HEK293 (cell line): ENCODE results near the gene ZNF367.

Source experiments
- CTCF ChIA-PET: fragments of 350-600 bp; formaldehyde crosslinking; extraction: SDS; loops from one replicate; lab custom pipeline; 2021; ENCODE audit warnings: antibody characterized with exemption; lab: Yijun Ruan, JAX
- POLR2A ChIA-PET: fragments of 300-600 bp; formaldehyde crosslinking; extraction: SDS; loops from one replicate; lab custom pipeline; 2020; ENCODE audit warnings: antibody characterized with exemption, inconsistent platforms; lab: Yijun Ruan, JAX
- H3K27ac ChIP-seq: fragments of 200-500 bp; sonication (Bioruptor generic); 2 replicates; pipeline ENCODE4 v1.5.1; 2014; ENCODE audit warnings: low read depth, low read length, control low read depth, inconsistent platforms; ENCODE audit errors: extremely low read depth
- H3K36me3 ChIP-seq, 2 experiments: fragments of 200-500 bp in 1 of 2; sonication (Bioruptor generic) in 1 of 2; 1 replicate in 1 of 2; 2 replicates in 1 of 2; pipeline ENCODE4 v1.5.1; 2014 to 2017; ENCODE audit warnings: inconsistent platforms in 2 of 2, low read length in 2 of 2; ENCODE audit not compliant: control insufficient read depth in 2 of 2, insufficient read depth in 1 of 2
- H3K4me1 ChIP-seq: fragments of 200-500 bp; sonication (Bioruptor generic); 2 replicates; pipeline ENCODE4 v1.5.1; 2014; ENCODE audit warnings: mild to moderate bottlenecking, low read length, inconsistent platforms; ENCODE audit not compliant: control insufficient read depth, insufficient read depth
- H3K4me3 ChIP-seq: 2 replicates; pipeline ENCODE4 v1.5.1; 2011; ENCODE audit warnings: low read depth, mild to moderate bottlenecking, control low read depth, low read length, moderate library complexity
- H3K9me3 ChIP-seq: fragments of 200-500 bp; sonication (Bioruptor generic); 2 replicates; pipeline ENCODE4 v1.5.1; 2014; ENCODE audit warnings: low read depth, low read length, inconsistent platforms; ENCODE audit not compliant: control insufficient read depth, insufficient read depth
- BCL11A ChIP-seq: fragments of 450-650 bp; formaldehyde crosslinking; IDR thresholded peaks from 2 replicates; pipeline ENCODE4 v1.5.1; 2016; ENCODE audit warnings: low read depth, missing biosample characterization, missing genetic modification characterization
- GLI2 ChIP-seq: fragments of 450-650 bp; formaldehyde crosslinking; IDR thresholded peaks from 2 replicates; pipeline ENCODE4; 2017; ENCODE audit warnings: missing biosample characterization, missing genetic modification characterization, low read depth, borderline replicate concordance
- HOXC10 ChIP-seq: sonication (generic); formaldehyde crosslinking; IDR thresholded peaks from 2 replicates; pipeline ENCODE4 v1.8.1; 2023; ENCODE audit warnings: mild to moderate bottlenecking, missing genetic modification reagents
- KLF7 ChIP-seq: fragments of 450-650 bp; formaldehyde crosslinking; IDR thresholded peaks from 2 replicates; pipeline ENCODE4 v1.5.1; 2016; ENCODE audit warnings: missing biosample characterization, missing genetic modification characterization, borderline replicate concordance
- MEIS1 ChIP-seq: sonication (generic); formaldehyde crosslinking; IDR thresholded peaks from 2 replicates; pipeline ENCODE4 v1.8.1; 2022; ENCODE audit warnings: missing genetic modification reagents, mild to moderate bottlenecking, borderline replicate concordance
- MYNN ChIP-seq: fragments of 450-650 bp; formaldehyde crosslinking; IDR thresholded peaks from 2 replicates; pipeline ENCODE4 v1.5.1; 2016; ENCODE audit warnings: missing biosample characterization, missing genetic modification characterization, borderline replicate concordance
- PRDM1 ChIP-seq: fragments of 450-650 bp; formaldehyde crosslinking; IDR thresholded peaks from 2 replicates; pipeline ENCODE4; 2016; ENCODE audit warnings: missing biosample characterization, missing genetic modification characterization
- PRDM10 ChIP-seq: fragments of 450-650 bp; formaldehyde crosslinking; IDR thresholded peaks from 2 replicates; pipeline ENCODE4 v1.5.1; 2016; ENCODE audit warnings: missing biosample characterization, missing genetic modification characterization
- TCF7L2 ChIP-seq: IDR thresholded peaks from 2 replicates; pipeline ENCODE4 v1.6.1; 2011; ENCODE audit warnings: low read depth, mild to moderate bottlenecking, inconsistent platforms, low read length, moderate library complexity, borderline replicate concordance
- TRIM28 ChIP-seq: IDR thresholded peaks from 2 replicates; pipeline ENCODE4 v1.6.1; 2011; ENCODE audit warnings: low read length, control low read depth, borderline replicate concordance
- ZBTB1 ChIP-seq: fragments of 450-650 bp; formaldehyde crosslinking; IDR thresholded peaks from 2 replicates; pipeline ENCODE4 v1.5.1; 2016; ENCODE audit warnings: missing biosample characterization, missing genetic modification characterization
- ZFP3 ChIP-seq: fragments of 450-650 bp; formaldehyde crosslinking; IDR thresholded peaks from 2 replicates; pipeline ENCODE4 v1.5.1; 2016; ENCODE audit warnings: low read depth, missing biosample characterization, missing genetic modification characterization
- ZFP69B ChIP-seq: fragments of 450-650 bp; formaldehyde crosslinking; IDR thresholded peaks from 2 replicates; pipeline ENCODE4 v1.5.1; 2016; ENCODE audit warnings: missing biosample characterization, missing genetic modification characterization
- ZIC2 ChIP-seq: fragments of 450-650 bp; formaldehyde crosslinking; IDR thresholded peaks from 2 replicates; pipeline ENCODE4 v1.5.1; 2016; ENCODE audit warnings: missing biosample characterization, missing genetic modification characterization
- ZNF112 ChIP-seq: fragments of 450-650 bp; formaldehyde crosslinking; IDR thresholded peaks from 2 replicates; pipeline ENCODE4 v1.5.0; 2017; ENCODE audit warnings: missing biosample characterization, missing genetic modification characterization
- ZNF223 ChIP-seq: fragments of 450-650 bp; formaldehyde crosslinking; IDR thresholded peaks from 2 replicates; pipeline ENCODE4 v1.5.1; 2016; ENCODE audit warnings: missing biosample characterization, missing genetic modification characterization
- ZNF248 ChIP-seq: fragments of 450-650 bp; formaldehyde crosslinking; IDR thresholded peaks from 2 replicates; pipeline ENCODE4 v1.5.1; 2017; ENCODE audit warnings: missing biosample characterization, missing genetic modification characterization
- ZNF274 ChIP-seq, 2 experiments: fragments of 200-500 bp in 1 of 2; fragments of 450-650 bp in 1 of 2; sonication (Bioruptor generic) in 1 of 2; formaldehyde crosslinking in 1 of 2; IDR thresholded peaks; 2 replicates each; pipeline versions ENCODE4 v1.5.1 to v1.6.1; 2014 to 2016; ENCODE audit warnings: borderline replicate concordance in 1 of 2, inconsistent platforms in 1 of 2, low read length in 1 of 2, missing biosample characterization in 1 of 2, missing genetic modification characterization in 1 of 2
- ZNF280C ChIP-seq: fragments of 450-650 bp; formaldehyde crosslinking; IDR thresholded peaks from 2 replicates; pipeline ENCODE4 v1.5.1; 2016; ENCODE audit warnings: missing biosample characterization, missing genetic modification characterization
- ZNF341 ChIP-seq: fragments of 450-650 bp; formaldehyde crosslinking; IDR thresholded peaks from 2 replicates; pipeline ENCODE4; 2016; ENCODE audit warnings: low read depth, missing biosample characterization, missing genetic modification characterization
- ZNF350 ChIP-seq: fragments of 450-650 bp; formaldehyde crosslinking; IDR thresholded peaks from 2 replicates; pipeline ENCODE4 v1.5.0; 2017; ENCODE audit warnings: missing biosample characterization, mild to moderate bottlenecking, missing genetic modification characterization
- ZNF398 ChIP-seq: fragments of 450-650 bp; formaldehyde crosslinking; IDR thresholded peaks from 2 replicates; pipeline ENCODE4 v1.5.1; 2017; ENCODE audit warnings: missing biosample characterization, missing genetic modification characterization
- ZNF561 ChIP-seq: fragments of 450-650 bp; IDR thresholded peaks from 2 replicates; pipeline ENCODE4 v1.5.1; 2018; ENCODE audit warnings: missing biosample characterization, missing genetic modification characterization, borderline replicate concordance
- ZNF600 ChIP-seq: fragments of 450-650 bp; formaldehyde crosslinking; IDR thresholded peaks from 2 replicates; pipeline ENCODE4 v1.5.1; 2016; ENCODE audit warnings: missing biosample characterization, missing genetic modification characterization
- ZNF707 ChIP-seq: fragments of 450-650 bp; formaldehyde crosslinking; IDR thresholded peaks from 2 replicates; pipeline ENCODE4 v1.5.1; 2016; ENCODE audit warnings: missing biosample characterization, missing genetic modification characterization
- ZNF768 ChIP-seq: fragments of 450-650 bp; formaldehyde crosslinking; IDR thresholded peaks from 2 replicates; pipeline ENCODE4 v1.5.1; 2018; ENCODE audit warnings: missing biosample characterization, mild to moderate bottlenecking, missing genetic modification characterization
- ZSCAN23 ChIP-seq: fragments of 450-650 bp; formaldehyde crosslinking; IDR thresholded peaks from 2 replicates; pipeline ENCODE4 v1.5.1; 2016; ENCODE audit warnings: missing biosample characterization, missing genetic modification characterization
- TF ChIP-seq, protein P1 (sequence below): fragments of 450-650 bp; formaldehyde crosslinking; IDR thresholded peaks from 2 replicates; pipeline ENCODE4 v1.5.1; 2016; ENCODE audit warnings: missing biosample characterization, missing genetic modification characterization, borderline replicate concordance

Gene ZNF367

GRCh38 chr9:96418083-96418919 lies at the start of gene ZNF367:
Gene ZNF367, minus strand, starts transcription at chr9:96418370. Its CDS starts 338 bp downstream, at chr9:96418032.
- Histone ChIP-seq H3K36me3 (peaks cover 0 to 7% of the 10 kb centered on the region in 2 experiments; a peak in 2 of 3 replicates), H3K27ac (peak within 1 kb of the TSS; percentile 99), H3K9me3 (no peaks in the 10 kb centered on the region), H3K4me3 (peak within 1 kb of the TSS; percentile 86), H3K4me1 (peaks cover 5% of the 10 kb centered on the region; the same call in 1 of the 2 replicates)
- ChIA-PET POLR2A (interaction anchor here (1.6 kb wide), 1 partner anchor 32 kb away, joined by 10 read pairs; the partner anchor contains the start of gene HABP4), CTCF (no interaction called here)
- no peak for TF ChIP-seq ZNF112 (tag by site-specific recombination)
- TF ChIP-seq TCF7L2: no peak
- TF ChIP-seq GLI2 (tag by site-specific recombination): no peak
- TF ChIP-seq ZNF274 (IDR thresholded peaks at IDR 0.05; ENCODE audit: low read length): no peak
- TF ChIP-seq ZNF274 (tag by site-specific recombination; IDR thresholded peaks at IDR 0.05; ENCODE audit: borderline replicate concordance): no peak
- TF ChIP-seq HOXC10 (CRISPR knock-in tag): peak; percentile 96; the same call in 1 of the 2 replicates
- TF ChIP-seq ZNF707 (tag by site-specific recombination): no peak
- no peak for TF ChIP-seq ZNF223
- TF ChIP-seq ZNF398: peak; percentile 39; the same call in 1 of the 2 replicates
- 0 out of 2 replicates have a peak, but pooled peaks have one; percentile 37 for TF ChIP-seq MEIS1 (CRISPR knock-in tag)
- TF ChIP-seq ZFP3 (tag by site-specific recombination): no peak
- no peak for TF ChIP-seq ZNF768
- peak; percentile 94 for TF ChIP-seq ZNF600 (tag by site-specific recombination)
- TF ChIP-seq KLF7: no peak
- 0 out of 2 replicates have a peak, but pooled peaks have one; percentile 44 for TF ChIP-seq ZFP69B
- 0 out of 2 replicates have a peak, but pooled peaks have one; percentile 27 for TF ChIP-seq ZSCAN23 (tag by site-specific recombination)
- TF ChIP-seq ZNF280C: no peak
- TF ChIP-seq ZNF341 (tag by site-specific recombination): no peak
- TF ChIP-seq, protein P1, sequence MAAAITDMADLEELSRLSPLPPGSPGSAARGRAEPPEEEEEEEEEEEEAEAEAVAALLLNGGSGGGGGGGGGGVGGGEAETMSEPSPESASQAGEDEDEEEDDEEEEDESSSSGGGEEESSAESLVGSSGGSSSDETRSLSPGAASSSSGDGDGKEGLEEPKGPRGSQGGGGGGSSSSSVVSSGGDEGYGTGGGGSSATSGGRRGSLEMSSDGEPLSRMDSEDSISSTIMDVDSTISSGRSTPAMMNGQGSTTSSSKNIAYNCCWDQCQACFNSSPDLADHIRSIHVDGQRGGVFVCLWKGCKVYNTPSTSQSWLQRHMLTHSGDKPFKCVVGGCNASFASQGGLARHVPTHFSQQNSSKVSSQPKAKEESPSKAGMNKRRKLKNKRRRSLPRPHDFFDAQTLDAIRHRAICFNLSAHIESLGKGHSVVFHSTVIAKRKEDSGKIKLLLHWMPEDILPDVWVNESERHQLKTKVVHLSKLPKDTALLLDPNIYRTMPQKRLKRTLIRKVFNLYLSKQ: no peak
- TF ChIP-seq ZNF248 (tag by site-specific recombination): no peak
- peak; percentile 44; the same call in 1 of the 2 replicates for TF ChIP-seq PRDM10 (tag by site-specific recombination)
- TF ChIP-seq PRDM1 (tag by site-specific recombination): no peak
- no peak for TF ChIP-seq ZBTB1 (tag by site-specific recombination)
- TF ChIP-seq BCL11A (tag by site-specific recombination): no peak
- peak; percentile 78 for TF ChIP-seq ZIC2 (tag by site-specific recombination)
- no peak for TF ChIP-seq TRIM28
- TF ChIP-seq ZNF350 (tag by site-specific recombination): no peak
- TF ChIP-seq ZNF561: peak; percentile 40; the same call in 1 of the 2 replicates
- TF ChIP-seq MYNN: no peak
